CD8-positive, alpha-beta memory T cell (primary cell): ENCODE data around the gene EDN1. TPM values are rescaled to one million over a fixed set of nuclear protein-coding genes. Genes with fewer than 3 reads are reported as not detected.

Source experiments
- CTCF ChIA-PET: fragments of 350-600 bp; sonication (Branson Sonifier 250); formaldehyde crosslinking; loops from one replicate; lab custom pipeline; 2021; ENCODE audit warnings: antibody characterized with exemption; lab: Charles Lee
- POLR2A ChIA-PET: fragments of 350-600 bp; sonication (Branson Sonifier 250); formaldehyde crosslinking; loops from one replicate; lab custom pipeline; 2021; ENCODE audit warnings: antibody characterized with exemption; lab: Charles Lee
- DNase-seq, 5 donors: peaks; one replicate each; pipeline versions ENCODE4 v3.0.0 to v3.0.0-alpha.2; 2020 to 2022; ENCODE audit warnings: mixed read lengths in 1 of 5
- H3K27ac ChIP-seq: one replicate; pipeline ENCODE4 v1.7.0; 2013; ENCODE audit warnings: low read depth, mild to moderate bottlenecking, low read length, moderate library complexity
- H3K27me3 ChIP-seq: 2 replicates; pipeline ENCODE4 v1.7.0; 2013; ENCODE audit warnings: low read length, mild to moderate bottlenecking; ENCODE audit not compliant: insufficient read depth, poor library complexity, severe bottlenecking
- H3K36me3 ChIP-seq: 2 replicates; pipeline ENCODE4 v1.7.0; 2013; ENCODE audit warnings: mild to moderate bottlenecking, low read length, moderate library complexity; ENCODE audit not compliant: insufficient read depth
- H3K4me1 ChIP-seq: 2 replicates; pipeline ENCODE4 v1.7.0; 2013; ENCODE audit warnings: mild to moderate bottlenecking, low read length, moderate library complexity; ENCODE audit not compliant: insufficient read depth
- H3K4me3 ChIP-seq: 2 replicates; pipeline ENCODE4 v1.7.0; 2013; ENCODE audit warnings: mild to moderate bottlenecking, low read length
- H3K9me3 ChIP-seq: 2 replicates; pipeline ENCODE4 v1.7.0; 2013; ENCODE audit warnings: mild to moderate bottlenecking, low read length
- H3K27ac Mint-ChIP-seq, 8 donors: one replicate each; pipeline ENCODE4 v1.8.0; 2020 to 2021; ENCODE audit warnings: mixed read lengths in 8 of 8, mild to moderate bottlenecking in 6 of 8, inconsistent platforms in 3 of 8, moderate library complexity in 3 of 8
- H3K27me3 Mint-ChIP-seq, 2 donors: one replicate each; pipeline ENCODE4 v1.8.0; 2020 to 2021; ENCODE audit warnings: mixed read lengths in 2 of 2, mild to moderate bottlenecking in 1 of 2, moderate library complexity in 1 of 2
- H3K36me3 Mint-ChIP-seq, 3 donors: one replicate each; pipeline ENCODE4 v1.8.0; 2020 to 2021; ENCODE audit warnings: mixed read lengths in 3 of 3, inconsistent platforms in 1 of 3, mild to moderate bottlenecking in 1 of 3
- H3K4me1 Mint-ChIP-seq, 3 donors: one replicate each; pipeline ENCODE4 v1.8.0; 2020 to 2021; ENCODE audit warnings: mixed read lengths in 3 of 3, inconsistent platforms in 1 of 3, mild to moderate bottlenecking in 1 of 3
- H3K4me3 Mint-ChIP-seq, 7 donors: one replicate each; pipeline ENCODE4 v1.8.0; 2020 to 2021; ENCODE audit warnings: mixed read lengths in 7 of 7, mild to moderate bottlenecking in 6 of 7, moderate library complexity in 4 of 7, inconsistent platforms in 2 of 7
- H3K9me3 Mint-ChIP-seq, 5 donors: one replicate each; pipeline ENCODE4 v1.8.0; 2020 to 2022; ENCODE audit warnings: mixed read lengths in 5 of 5, mild to moderate bottlenecking in 3 of 5, moderate library complexity in 2 of 5, inconsistent platforms in 1 of 5
- polyA plus RNA-seq: library from polyadenylated mRNA; unstranded; fragments of 300-500 nt; fragmentation: Illumina TruSeq; gene quantifications from one replicate; pipeline ENCODE4 v1.2.3, GENCODE V29; 2021
- total RNA-seq, 2 experiments: library from RNA; stranded (reverse); gene quantifications; one replicate each; pipeline ENCODE4 v1.2.3, GENCODE V29; 2021

EDN1 gene
- total and polyA plus RNA-seq, 3 experiments from 2014 or later: 0.11 TPM; not detected in 2

GRCh38 chr6:12264671-12265070, 25.5 kb upstream of the EDN1 start:
- H3K9me3 Mint-ChIP-seq: no peaks in the 10 kb centered on the region
- no peak overlapping the region for H3K27ac Mint-ChIP-seq
- Histone ChIP-seq H3K4me3 (no peak overlapping the region), H3K27me3 (no peaks in the 10 kb centered on the region), H3K4me1 (no peaks in the 10 kb centered on the region), H3K27ac (no peak overlapping the region), H3K36me3 (no peaks in the 10 kb centered on the region), H3K9me3 (no peaks in the 10 kb centered on the region)
- peaks cover 0 to 3% (median 0%) of the 10 kb centered on the region in 3 donors for H3K4me1 Mint-ChIP-seq
- ChIA-PET CTCF (no interaction called here), POLR2A (no interaction called here)
- H3K27me3 Mint-ChIP-seq: peaks cover 5 to 25% of the 10 kb centered on the region in 2 donors
- no peak for DNase-seq
- H3K36me3 Mint-ChIP-seq: no peaks in the 10 kb centered on the region
- no peak overlapping the region for H3K4me3 Mint-ChIP-seq

GRCh38 chr6:12265296-12265695, 24.9 kb upstream of the EDN1 start:
- no peaks in the 10 kb centered on the region for H3K4me1 ChIP-seq
- Mint-ChIP-seq H3K27ac (no peak overlapping the region), H3K27me3 (peaks cover 5 to 25% of the 10 kb centered on the region in 2 donors), H3K36me3 (no peaks in the 10 kb centered on the region), H3K4me3 (no peak overlapping the region), H3K9me3 (no peaks in the 10 kb centered on the region), H3K4me1 (peaks cover 0 to 3% (median 0%) of the 10 kb centered on the region in 3 donors)
- no peak overlapping the region for H3K4me3 ChIP-seq
- H3K9me3 ChIP-seq: no peaks in the 10 kb centered on the region
- no peak overlapping the region for H3K27ac ChIP-seq
- ChIA-PET CTCF (no interaction called here), POLR2A (no interaction called here)
- no peak for DNase-seq
- no peaks in the 10 kb centered on the region for H3K27me3 ChIP-seq
- no peaks in the 10 kb centered on the region for H3K36me3 ChIP-seq

GRCh38 chr6:12265791-12266190, 24.4 kb upstream of the EDN1 start:
- Histone ChIP-seq H3K4me3 (no peak overlapping the region), H3K4me1 (no peaks in the 10 kb centered on the region), H3K9me3 (no peaks in the 10 kb centered on the region), H3K36me3 (no peaks in the 10 kb centered on the region), H3K27ac (no peak overlapping the region), H3K27me3 (peaks cover 2% of the 10 kb centered on the region)
- H3K4me1 Mint-ChIP-seq: peaks cover 0 to 6% (median 4%) of the 10 kb centered on the region in 3 donors
- no peak for DNase-seq
- H3K27ac Mint-ChIP-seq: no peak overlapping the region
- ChIA-PET CTCF (no interaction called here), POLR2A (interaction anchor here (0.6 kb wide), 1 partner anchor 394 kb away, joined by 4 read pairs; no protein-coding TSS in a partner anchor)
- H3K9me3 Mint-ChIP-seq: no peaks in the 10 kb centered on the region
- H3K36me3 Mint-ChIP-seq: peaks cover 0 to 3% (median 0%) of the 10 kb centered on the region in 3 donors
- no peak overlapping the region for H3K4me3 Mint-ChIP-seq
- peaks cover 5 to 20% of the 10 kb centered on the region in 2 donors for H3K27me3 Mint-ChIP-seq

GRCh38 chr6:12266571-12266970, 23.6 kb upstream of the EDN1 start:
- CTCF ChIA-PET: no interaction called here
- Histone ChIP-seq H3K9me3 (no peaks in the 10 kb centered on the region), H3K4me3 (no peak overlapping the region), H3K27me3 (peaks cover 3% of the 10 kb centered on the region), H3K4me1 (no peaks in the 10 kb centered on the region), H3K36me3 (no peaks in the 10 kb centered on the region), H3K27ac (no peak overlapping the region)
- Mint-ChIP-seq H3K27ac (no peak overlapping the region), H3K27me3 (peaks cover 5 to 14% of the 10 kb centered on the region in 2 donors), H3K4me3 (no peak overlapping the region), H3K4me1 (peaks cover 2 to 10% (median 9%) of the 10 kb centered on the region in 3 donors), H3K36me3 (peaks cover 0 to 9% (median 0%) of the 10 kb centered on the region in 3 donors), H3K9me3 (peaks cover 0 to 4% (median 1%) of the 10 kb centered on the region in 5 donors)
- no peak for DNase-seq
- POLR2A ChIA-PET: interaction anchor here (0.6 kb wide), 1 partner anchor 395 kb away, joined by 4 read pairs; no protein-coding TSS in a partner anchor

- Histone ChIP-seq H3K9me3 (no peaks in the 10 kb centered on the region), H3K4me1 (no peaks in the 10 kb centered on the region), H3K27me3 (peaks cover 3% of the 10 kb centered on the region), H3K36me3 (no peaks in the 10 kb centered on the region), H3K27ac (no peak overlapping the region), H3K4me3 (no peak overlapping the region)
- DNase-seq: no peak
- Mint-ChIP-seq H3K27ac (no peak overlapping the region), H3K4me3 (no peak overlapping the region), H3K27me3 (peaks cover 5 to 7% of the 10 kb centered on the region in 2 donors), H3K4me1 (peaks cover 2 to 10% (median 9%) of the 10 kb centered on the region in 3 donors), H3K36me3 (peaks cover 2 to 22% (median 3%) of the 10 kb centered on the region in 3 donors), H3K9me3 (peaks cover 0 to 16% (median 11%) of the 10 kb centered on the region in 5 donors)
- POLR2A ChIA-PET: no interaction called here
- CTCF ChIA-PET: interaction anchor here (1.1 kb wide), 1 partner anchor 21 kb away, joined by 3 read pairs; the partner anchor contains the start of gene EDN1
Observed at GRCh38 chr6:12269110-12269509, 21.1 kb upstream of the EDN1 start.

- no peak for DNase-seq
- Mint-ChIP-seq H3K4me3 (peak overlapping the region in 5 of 7 donors; percentile 3 to 39 (median 33)), H3K36me3 (peaks cover 2 to 22% (median 3%) of the 10 kb centered on the region in 3 donors), H3K27me3 (peaks cover 5 to 9% of the 10 kb centered on the region in 2 donors), H3K9me3 (peaks cover 0 to 16% (median 11%) of the 10 kb centered on the region in 5 donors), H3K27ac (no peak overlapping the region), H3K4me1 (peaks cover 2 to 10% (median 9%) of the 10 kb centered on the region in 3 donors)
- Histone ChIP-seq H3K36me3 (no peaks in the 10 kb centered on the region), H3K4me3 (no peak overlapping the region), H3K4me1 (no peaks in the 10 kb centered on the region), H3K9me3 (no peaks in the 10 kb centered on the region), H3K27me3 (peaks cover 3% of the 10 kb centered on the region), H3K27ac (no peak overlapping the region)
- ChIA-PET CTCF (no interaction called here), POLR2A (no interaction called here)
Observed at GRCh38 chr6:12270551-12271230, 19.5 kb upstream of the EDN1 start.

- H3K27me3 Mint-ChIP-seq: peaks cover 5 to 13% of the 10 kb centered on the region in 2 donors
- H3K27me3 ChIP-seq: peaks cover 3% of the 10 kb centered on the region
- CTCF ChIA-PET: interaction anchor here (0.9 kb wide), 1 partner anchor 16 kb away, joined by 3 read pairs; no protein-coding TSS in a partner anchor
Observed at GRCh38 chr6:12271594-12271993, 18.6 kb upstream of the EDN1 start.

GRCh38 chr6:12271997-12272396, 18.2 kb upstream of the EDN1 start:
- POLR2A ChIA-PET: no interaction called here
- no peaks in the 10 kb centered on the region for H3K9me3 ChIP-seq

More at GRCh38 chr6:12271594-12271993, 18.6 kb upstream of the EDN1 start:
- Histone ChIP-seq H3K36me3 (no peaks in the 10 kb centered on the region), H3K4me3 (no peak overlapping the region), H3K4me1 (no peaks in the 10 kb centered on the region), H3K9me3 (no peaks in the 10 kb centered on the region), H3K27ac (no peak overlapping the region)
- DNase-seq: no peak
- Mint-ChIP-seq H3K9me3 (peaks cover 0 to 16% (median 11%) of the 10 kb centered on the region in 5 donors), H3K4me3 (no peak overlapping the region), H3K36me3 (peaks cover 2 to 22% (median 3%) of the 10 kb centered on the region in 3 donors), H3K27ac (no peak overlapping the region), H3K4me1 (peaks cover 2 to 9% (median 8%) of the 10 kb centered on the region in 3 donors)
- POLR2A ChIA-PET: no interaction called here

More at GRCh38 chr6:12271997-12272396, 18.2 kb upstream of the EDN1 start:
- H3K9me3 Mint-ChIP-seq: peaks cover 0 to 16% (median 11%) of the 10 kb centered on the region in 5 donors
- no peaks in the 10 kb centered on the region for H3K4me1 ChIP-seq
- peaks cover 6 to 16% of the 10 kb centered on the region in 2 donors for H3K27me3 Mint-ChIP-seq
- H3K4me3 Mint-ChIP-seq: no peak overlapping the region
- peaks cover 3% of the 10 kb centered on the region for H3K27me3 ChIP-seq
- H3K36me3 Mint-ChIP-seq: peaks cover 2 to 22% (median 3%) of the 10 kb centered on the region in 3 donors
- peaks cover 2 to 9% (median 8%) of the 10 kb centered on the region in 3 donors for H3K4me1 Mint-ChIP-seq
- DNase-seq: no peak
- CTCF ChIA-PET: interaction anchor here (0.9 to 1.3 kb wide), 2 partner anchors 16 to 18 kb away, joined by 3 to 4 read pairs; partner anchors contain the start of gene EDN1
- H3K36me3 ChIP-seq: no peaks in the 10 kb centered on the region
- no peak overlapping the region for H3K27ac ChIP-seq
- H3K27ac Mint-ChIP-seq: peak overlapping the region in 1 of 8 donors; percentile 73
- no peak overlapping the region for H3K4me3 ChIP-seq
